OCI-LY1 (cell line): ENCODE measurements around the gene IL11.
A peak's percentile ranks its signal among the peaks of the same experiment; 100 is the strongest.

Experiments
- H2AFZ ChIP-seq: fragments of 200-600 bp; sonication (generic), shearing (Covaris generic); 2 replicates; pipeline ENCODE4 v1.6.0; 2014; ENCODE audit warnings: antibody characterized with exemption, mild to moderate bottlenecking, low read length
- H3F3A ChIP-seq: fragments of 200-600 bp; sonication (generic), shearing (Covaris generic); 2 replicates; pipeline ENCODE4 v1.6.0; 2014; ENCODE audit warnings: mild to moderate bottlenecking, antibody characterized with exemption, low read length, moderate library complexity; ENCODE audit not compliant: insufficient read depth
- H3K27ac ChIP-seq: fragments of 200-600 bp; sonication (generic); 2 replicates; pipeline ENCODE4 v1.5.1; 2014; ENCODE audit warnings: low read length, mixed run types, mild to moderate bottlenecking, low read depth; ENCODE audit not compliant: poor library complexity, severe bottlenecking
- H3K27me3 ChIP-seq: fragments of 200-600 bp; sonication (generic); 2 replicates; pipeline ENCODE4 v1.6.0; 2014; ENCODE audit warnings: antibody characterized with exemption, mild to moderate bottlenecking, low read length, moderate library complexity; ENCODE audit not compliant: insufficient read depth
- H3K36me3 ChIP-seq: fragments of 200-600 bp; sonication (generic); 2 replicates; pipeline ENCODE4 v1.6.1; 2014; ENCODE audit warnings: mild to moderate bottlenecking, antibody characterized with exemption, low read length, moderate library complexity, mixed read lengths; ENCODE audit not compliant: insufficient read depth
- H3K4me1 ChIP-seq: fragments of 200-600 bp; sonication (generic); 2 replicates; pipeline ENCODE4 v1.5.1; 2014; ENCODE audit warnings: mild to moderate bottlenecking, low read length, moderate library complexity; ENCODE audit not compliant: insufficient read depth, severe bottlenecking
- H3K4me2 ChIP-seq: fragments of 200-600 bp; sonication (generic), shearing (Covaris generic); 2 replicates; pipeline ENCODE4 v1.6.1; 2014; ENCODE audit warnings: low read length
- H3K4me3 ChIP-seq: fragments of 200-600 bp; sonication (generic); 2 replicates; pipeline ENCODE4 v1.5.1; 2014; ENCODE audit warnings: low read length, low read depth, mild to moderate bottlenecking, mixed read lengths; ENCODE audit not compliant: poor library complexity, severe bottlenecking
- H3K79me2 ChIP-seq: fragments of 200-600 bp; shearing (Covaris generic); 2 replicates; pipeline ENCODE4 v1.6.1; 2016; ENCODE audit warnings: mixed run types, low read length, mixed read lengths; ENCODE audit not compliant: insufficient read depth
- H3K9ac ChIP-seq: fragments of 200-600 bp; sonication (generic), shearing (Covaris generic); 2 replicates; pipeline ENCODE4 v1.6.1; 2014; ENCODE audit warnings: mild to moderate bottlenecking, low read length, mixed read lengths
- H3K9me2 ChIP-seq: fragments of 200-600 bp; sonication (generic), shearing (Covaris generic); 2 replicates; pipeline ENCODE4 v1.6.1; 2014; ENCODE audit warnings: low read depth, mild to moderate bottlenecking, low read length, mixed read lengths
- H3K9me3 ChIP-seq: fragments of 200-600 bp; shearing (Covaris generic); 2 replicates; pipeline ENCODE4 v1.6.1; 2014; ENCODE audit warnings: low read length, mixed read lengths
- H4K20me1 ChIP-seq: fragments of 200-600 bp; sonication (generic), shearing (Covaris generic); 2 replicates; pipeline ENCODE4 v1.6.0; 2016; ENCODE audit warnings: mild to moderate bottlenecking, low read length; ENCODE audit not compliant: insufficient read depth
- EZH2 ChIP-seq: fragments of 200-600 bp; sonication (generic), shearing (Covaris generic); IDR thresholded peaks from 2 replicates; pipeline ENCODE4 v1.8.0; 2017; ENCODE audit warnings: borderline replicate concordance, mixed run types, mild to moderate bottlenecking, antibody characterized with exemption, low read length, moderate library complexity, mixed read lengths
- TF ChIP-seq, protein P1 (sequence below): fragments of 200-600 bp; sonication (generic), shearing (Covaris generic); IDR thresholded peaks from 2 replicates; pipeline ENCODE4 v1.5.1; 2017; ENCODE audit warnings: mild to moderate bottlenecking, antibody characterized with exemption, low read length, moderate library complexity, mixed read lengths

IL11 gene

DNA sequence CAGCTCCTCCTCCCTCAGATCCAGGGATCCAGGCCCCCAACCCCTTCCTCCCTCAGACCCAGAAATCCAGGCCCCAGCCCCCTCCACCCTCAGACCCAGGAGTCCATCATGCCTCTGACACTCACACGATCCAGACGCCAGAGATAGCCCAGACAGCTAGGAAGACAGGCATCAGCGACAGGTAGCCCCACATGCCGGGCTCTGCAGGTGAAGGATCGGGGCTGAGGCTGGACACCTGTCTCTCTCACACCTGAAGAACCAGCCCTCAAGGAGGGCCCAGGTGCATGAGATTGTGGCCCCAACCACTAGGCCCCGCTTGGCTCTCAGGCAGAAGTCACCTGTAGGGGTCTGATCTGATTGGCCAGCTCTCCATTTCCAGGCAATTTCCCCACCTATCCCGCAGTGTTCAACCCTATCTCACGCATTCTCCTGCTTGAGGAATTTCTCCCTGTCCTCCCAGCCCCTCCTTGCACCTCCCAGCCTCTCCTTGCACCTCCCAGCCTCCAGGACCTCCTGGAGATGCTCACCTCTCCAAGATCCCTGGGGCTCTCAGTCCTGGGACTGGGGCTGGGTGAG, 49.3 kb downstream of the IL11 start:
- Histone ChIP-seq H3K27me3 (peaks cover 9% of the 10 kb centered on the region; the same call in 1 of the 2 replicates), H3F3A (no peaks in the 10 kb centered on the region), H3K9ac (no peak overlapping the region), H2AFZ (no peak overlapping the region), H3K4me3 (no peak overlapping the region), H3K27ac (no peak overlapping the region), H3K79me2 (no peaks in the 10 kb centered on the region), H4K20me1 (no peaks in the 10 kb centered on the region), H3K4me2 (no peak overlapping the region), H3K9me2 (no peaks in the 10 kb centered on the region), H3K9me3 (no peaks in the 10 kb centered on the region), H3K4me1 (peaks cover 5% of the 10 kb centered on the region), H3K36me3 (no peaks in the 10 kb centered on the region)
- TF ChIP-seq EZH2: no peak
- TF ChIP-seq, protein P1, sequence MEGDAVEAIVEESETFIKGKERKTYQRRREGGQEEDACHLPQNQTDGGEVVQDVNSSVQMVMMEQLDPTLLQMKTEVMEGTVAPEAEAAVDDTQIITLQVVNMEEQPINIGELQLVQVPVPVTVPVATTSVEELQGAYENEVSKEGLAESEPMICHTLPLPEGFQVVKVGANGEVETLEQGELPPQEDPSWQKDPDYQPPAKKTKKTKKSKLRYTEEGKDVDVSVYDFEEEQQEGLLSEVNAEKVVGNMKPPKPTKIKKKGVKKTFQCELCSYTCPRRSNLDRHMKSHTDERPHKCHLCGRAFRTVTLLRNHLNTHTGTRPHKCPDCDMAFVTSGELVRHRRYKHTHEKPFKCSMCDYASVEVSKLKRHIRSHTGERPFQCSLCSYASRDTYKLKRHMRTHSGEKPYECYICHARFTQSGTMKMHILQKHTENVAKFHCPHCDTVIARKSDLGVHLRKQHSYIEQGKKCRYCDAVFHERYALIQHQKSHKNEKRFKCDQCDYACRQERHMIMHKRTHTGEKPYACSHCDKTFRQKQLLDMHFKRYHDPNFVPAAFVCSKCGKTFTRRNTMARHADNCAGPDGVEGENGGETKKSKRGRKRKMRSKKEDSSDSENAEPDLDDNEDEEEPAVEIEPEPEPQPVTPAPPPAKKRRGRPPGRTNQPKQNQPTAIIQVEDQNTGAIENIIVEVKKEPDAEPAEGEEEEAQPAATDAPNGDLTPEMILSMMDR: no peak

GRCh38 chr19:55319785-55320184, 50.5 kb downstream of the IL11 start:
- Histone ChIP-seq H3K9me2 (no peaks in the 10 kb centered on the region), H3K4me3 (no peak overlapping the region), H3K4me1 (peaks cover 5% of the 10 kb centered on the region), H3K27ac (no peak overlapping the region), H2AFZ (no peak overlapping the region), H3K27me3 (peaks cover 9% of the 10 kb centered on the region; the same call in 1 of the 2 replicates), H3K79me2 (no peaks in the 10 kb centered on the region), H3F3A (no peaks in the 10 kb centered on the region), H3K9me3 (no peaks in the 10 kb centered on the region), H3K4me2 (peak overlapping the region; percentile 4; the same call in 1 of the 2 replicates), H3K36me3 (no peaks in the 10 kb centered on the region), H4K20me1 (no peaks in the 10 kb centered on the region), H3K9ac (no peak overlapping the region)
- TF ChIP-seq EZH2: no peak
- TF ChIP-seq, protein P1: no peak

DNA sequence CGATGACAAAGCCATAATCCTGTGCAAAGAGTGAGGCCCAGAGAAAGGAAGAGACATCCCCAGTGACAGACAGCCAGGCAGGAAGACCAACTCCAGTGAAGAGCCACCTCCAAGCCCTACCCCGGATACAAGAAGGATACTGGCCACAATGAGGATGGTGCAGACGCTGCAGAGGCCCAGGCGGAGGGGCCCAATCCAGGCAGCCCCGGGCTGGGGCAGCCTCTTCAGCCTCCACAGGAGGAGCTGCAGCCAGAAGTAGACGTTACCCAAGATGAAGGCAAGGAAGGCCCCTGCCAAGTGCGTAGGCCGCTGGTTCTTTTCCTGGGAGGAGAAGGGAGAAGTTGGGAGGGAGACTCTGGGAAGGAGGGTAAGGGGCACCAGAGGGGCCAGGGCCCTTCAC, 53.6 kb downstream of the IL11 start:
- H3K4me3 ChIP-seq: no peak overlapping the region
- H3K9me2 ChIP-seq: no peaks in the 10 kb centered on the region
- no peak overlapping the region for H2AFZ ChIP-seq
- H3K4me1 ChIP-seq: peaks cover 5% of the 10 kb centered on the region
- no peaks in the 10 kb centered on the region for H3F3A ChIP-seq
- TF ChIP-seq, protein P1: no peak
- TF ChIP-seq EZH2: no peak
- H3K27me3 ChIP-seq: peaks cover 9% of the 10 kb centered on the region; the same call in 1 of the 2 replicates
- no peak overlapping the region for H3K27ac ChIP-seq
- H3K79me2 ChIP-seq: no peaks in the 10 kb centered on the region
- H3K36me3 ChIP-seq: no peaks in the 10 kb centered on the region
- H3K9ac ChIP-seq: no peak overlapping the region
- H3K9me3 ChIP-seq: no peaks in the 10 kb centered on the region
- no peak overlapping the region for H3K4me2 ChIP-seq
- no peaks in the 10 kb centered on the region for H4K20me1 ChIP-seq
